Chondrocyte (in vitro differentiated cells): ENCODE results near the gene MYH11. TPM values are rescaled to one million over a fixed set of nuclear protein-coding genes. Genes with fewer than 3 reads are reported as not detected.
"Not testable (repeated sequence)": the region's sequence is repeated elsewhere in the genome, so short reads cannot be mapped to it uniquely, and the experiment has no call there.

Experiments
- DNase-seq: peaks from one replicate; pipeline ENCODE4 v3.0.0; 2021; ENCODE audit warnings: mixed read lengths, low spot score
- H3K27ac Mint-ChIP-seq: one replicate; pipeline ENCODE4 v1.8.0; 2021; ENCODE audit warnings: mild to moderate bottlenecking, moderate library complexity, mixed read lengths; ENCODE audit not compliant: unreplicated experiment
- H3K27me3 Mint-ChIP-seq: 2 replicates; pipeline ENCODE4 v1.8.0; 2021; ENCODE audit warnings: low read depth, mixed read lengths
- H3K36me3 Mint-ChIP-seq: 2 replicates; pipeline ENCODE4 v1.8.0; 2021; ENCODE audit warnings: low read depth, mixed read lengths
- H3K4me1 Mint-ChIP-seq: 2 replicates; pipeline ENCODE4 v1.8.0; 2021; ENCODE audit warnings: low read depth, mild to moderate bottlenecking, mixed read lengths
- H3K4me3 Mint-ChIP-seq: one replicate; pipeline ENCODE4 v1.8.0; 2021; ENCODE audit warnings: mild to moderate bottlenecking, moderate library complexity, mixed read lengths; ENCODE audit not compliant: unreplicated experiment
- H3K9me3 Mint-ChIP-seq: 2 replicates; pipeline ENCODE4 v1.8.0; 2021; ENCODE audit warnings: low read depth, mixed read lengths
- total RNA-seq: library from RNA; stranded (reverse); gene quantifications from 3 replicates; pipeline ENCODE4 v1.2.1, GENCODE V29; 2021
- TF ChIP-seq, protein P1 (sequence below): fragments of 200-600 bp; sonication (generic); IDR thresholded peaks from 2 replicates; pipeline ENCODE4 v1.5.0; 2021; ENCODE audit warnings: antibody characterized with exemption, mild to moderate bottlenecking, moderate library complexity

MYH11 gene
- total RNA-seq, 1 donor from 2014 or later: 58.3 TPM

- no peak overlapping the region for H3K4me3 Mint-ChIP-seq
- no peak for DNase-seq
- TF ChIP-seq, protein P1, sequence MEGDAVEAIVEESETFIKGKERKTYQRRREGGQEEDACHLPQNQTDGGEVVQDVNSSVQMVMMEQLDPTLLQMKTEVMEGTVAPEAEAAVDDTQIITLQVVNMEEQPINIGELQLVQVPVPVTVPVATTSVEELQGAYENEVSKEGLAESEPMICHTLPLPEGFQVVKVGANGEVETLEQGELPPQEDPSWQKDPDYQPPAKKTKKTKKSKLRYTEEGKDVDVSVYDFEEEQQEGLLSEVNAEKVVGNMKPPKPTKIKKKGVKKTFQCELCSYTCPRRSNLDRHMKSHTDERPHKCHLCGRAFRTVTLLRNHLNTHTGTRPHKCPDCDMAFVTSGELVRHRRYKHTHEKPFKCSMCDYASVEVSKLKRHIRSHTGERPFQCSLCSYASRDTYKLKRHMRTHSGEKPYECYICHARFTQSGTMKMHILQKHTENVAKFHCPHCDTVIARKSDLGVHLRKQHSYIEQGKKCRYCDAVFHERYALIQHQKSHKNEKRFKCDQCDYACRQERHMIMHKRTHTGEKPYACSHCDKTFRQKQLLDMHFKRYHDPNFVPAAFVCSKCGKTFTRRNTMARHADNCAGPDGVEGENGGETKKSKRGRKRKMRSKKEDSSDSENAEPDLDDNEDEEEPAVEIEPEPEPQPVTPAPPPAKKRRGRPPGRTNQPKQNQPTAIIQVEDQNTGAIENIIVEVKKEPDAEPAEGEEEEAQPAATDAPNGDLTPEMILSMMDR: no peak
- H3K4me1 Mint-ChIP-seq: peaks cover 5% of the 10 kb centered on the region
- H3K36me3 Mint-ChIP-seq: peaks cover 18% of the 10 kb centered on the region
- H3K27me3 Mint-ChIP-seq: no peaks in the 10 kb centered on the region
- no peaks in the 10 kb centered on the region for H3K9me3 Mint-ChIP-seq
- H3K27ac Mint-ChIP-seq: no peak overlapping the region
Observed at GRCh38 chr16:15667091-15667742, 189.6 kb downstream of the MYH11 start.

GRCh38 chr16:15665107-15665506 lies 191.7 kb downstream of the MYH11 start:
- no peak for DNase-seq
- H3K4me1 Mint-ChIP-seq: peaks cover 6% of the 10 kb centered on the region
- H3K4me3 Mint-ChIP-seq: no peak overlapping the region
- peaks cover 19% of the 10 kb centered on the region for H3K36me3 Mint-ChIP-seq
- no peaks in the 10 kb centered on the region for H3K27me3 Mint-ChIP-seq
- H3K27ac Mint-ChIP-seq: no peak overlapping the region
- no peaks in the 10 kb centered on the region for H3K9me3 Mint-ChIP-seq
- TF ChIP-seq, protein P1: no peak

DNA sequence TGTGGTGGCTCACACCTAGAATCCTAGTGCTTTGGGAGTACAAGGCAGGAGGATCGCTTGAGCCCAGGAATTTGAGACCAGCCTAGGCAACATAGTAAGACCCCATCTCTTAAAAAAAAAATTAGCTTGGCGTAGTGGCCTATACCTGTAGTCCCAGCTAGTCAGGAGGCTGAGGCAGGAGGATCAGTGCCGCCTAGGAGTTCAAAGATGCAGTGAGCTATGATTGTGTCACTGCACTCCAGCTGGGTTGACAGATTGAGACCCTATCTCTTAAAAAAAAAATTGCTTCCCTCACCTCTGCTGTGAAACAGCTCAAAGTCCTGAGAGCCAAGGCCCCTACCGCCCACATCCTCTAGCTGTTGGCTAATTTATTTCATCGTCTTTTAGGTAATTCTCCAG lies 196.6 kb downstream of the MYH11 start:
- Mint-ChIP-seq H3K4me1 (peaks cover 6% of the 10 kb centered on the region), H3K36me3 (peaks cover 7% of the 10 kb centered on the region), H3K27ac (peak overlapping the region; percentile 69), H3K27me3 (no peaks in the 10 kb centered on the region), H3K9me3 (no peaks in the 10 kb centered on the region), H3K4me3 (no peak overlapping the region)
- peak; percentile 2 for DNase-seq
- TF ChIP-seq, protein P1: no peak

DNA sequence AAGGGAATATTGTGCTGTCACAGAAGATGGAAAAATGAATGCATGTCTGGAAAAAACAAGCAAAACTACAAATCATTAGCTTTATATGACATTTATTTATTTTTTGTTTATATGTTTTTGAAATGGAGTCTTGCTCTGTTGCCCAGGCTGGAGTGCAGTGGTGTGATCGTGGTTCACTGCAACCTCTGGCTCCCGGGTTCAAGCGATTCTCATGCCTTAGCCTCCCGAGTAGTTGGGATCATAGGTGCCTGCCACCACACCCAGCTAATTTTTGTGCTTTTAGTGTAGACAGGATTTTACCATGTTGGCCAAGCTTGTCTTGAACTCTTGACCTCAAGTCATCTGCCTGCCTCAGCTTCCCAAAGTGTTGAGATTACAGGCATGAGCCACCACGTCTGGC lies 198.3 kb downstream of the MYH11 start:
- TF ChIP-seq, protein P1: no peak
- Mint-ChIP-seq H3K4me3 (no peak overlapping the region), H3K27ac (no peak overlapping the region), H3K27me3 (no peaks in the 10 kb centered on the region), H3K36me3 (peaks cover 7% of the 10 kb centered on the region), H3K9me3 (no peaks in the 10 kb centered on the region), H3K4me1 (peaks cover 11% of the 10 kb centered on the region)
- peak; percentile 13 for DNase-seq

- no peak overlapping the region for H3K4me3 Mint-ChIP-seq
- no peak for DNase-seq
- H3K36me3 Mint-ChIP-seq: peaks cover 7% of the 10 kb centered on the region
- H3K27me3 Mint-ChIP-seq: no peaks in the 10 kb centered on the region
- TF ChIP-seq, protein P1: no peak
- peaks cover 15% of the 10 kb centered on the region for H3K4me1 Mint-ChIP-seq
- H3K27ac Mint-ChIP-seq: no peak overlapping the region
- no peaks in the 10 kb centered on the region for H3K9me3 Mint-ChIP-seq
Observed at GRCh38 chr16:15658149-15658548, 198.7 kb downstream of the MYH11 start.

DNA sequence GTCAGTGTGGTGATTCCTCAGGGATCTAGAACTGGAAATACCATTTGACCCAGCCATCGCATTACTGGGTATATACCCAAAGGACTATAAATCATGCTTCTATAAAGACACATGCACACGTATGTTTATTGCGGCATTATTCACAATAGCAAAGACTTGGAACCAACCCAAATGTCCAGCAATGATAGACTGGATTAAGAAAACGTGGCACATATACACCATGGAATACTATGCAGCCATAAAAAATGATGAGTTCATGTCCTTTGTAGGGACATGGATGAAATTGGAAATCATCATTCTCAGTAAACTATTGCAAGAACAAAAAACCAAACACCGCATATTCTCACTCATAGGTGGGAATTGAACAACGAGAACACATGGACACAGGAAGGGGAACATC lies 201.3 kb downstream of the MYH11 start:
- not testable (repeated sequence) for H3K4me3 Mint-ChIP-seq, H3K36me3 Mint-ChIP-seq, H3K9me3 Mint-ChIP-seq, H3K27ac Mint-ChIP-seq, DNase-seq, H3K27me3 Mint-ChIP-seq
- H3K4me1 Mint-ChIP-seq: peaks cover 29% of the 10 kb centered on the region
